ENCODE measurements around the gene MAN1B1. TPM values are rescaled to one million over a fixed set of nuclear protein-coding genes. Genes with fewer than 3 reads are reported as not detected.

The MAN1B1 gene
- polyA plus RNA-seq, 2 of the 4 experiments (the other 2 are of a cell fraction), result 31.7 to 48.6 TPM

DNA sequence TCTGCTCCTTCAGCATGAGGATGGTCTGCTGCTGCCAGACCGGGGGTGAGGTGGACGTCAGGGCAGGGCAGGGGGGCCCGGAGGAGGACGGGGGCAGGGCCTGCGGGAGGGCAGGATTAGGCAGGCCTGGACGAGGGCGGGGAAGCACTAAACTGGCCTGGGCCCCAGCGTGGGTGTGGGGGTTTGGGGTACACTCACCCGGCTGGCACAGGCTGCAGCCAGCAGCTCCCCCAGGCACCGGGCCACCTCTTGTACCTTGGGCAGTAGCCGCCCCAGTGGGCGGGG lies 22.0 kb upstream of the MAN1B1 start:
- ChIA-PET POLR2A (no interaction called here), CTCF (interaction anchor here (0.5 to 19.2 kb wide), 19 partner anchors 8 to 307 kb away, joined by 3 to 656 read pairs (median 4); partner anchors contain the start of genes ABCA2, ENTPD2, FUT7 and LCN8)
- WGBS (ENCODE audit: missing lambda C conversion rate), result 88% methylated on average over 6 of the region's 12 CpGs
- Histone ChIP-seq H3K4me2 (no peak overlapping the region), H3K27ac (no peak overlapping the region), H3K9me3 (no peaks in the 10 kb centered on the region), H3K4me1 (peaks cover 20% of the 10 kb centered on the region), H3K4me3 (no peak overlapping the region)
- DNase-seq (ENCODE audit: low read depth in 1 of 2, low spot score in 1 of 2), result no peak
- TF ChIP-seq FOSL2 (IDR thresholded peaks at IDR 0.05), result no peak
- no peak for TF ChIP-seq FOSL2 (CRISPR knock-in tag; IDR thresholded peaks at IDR 0.05)
- TF ChIP-seq, protein P1, sequence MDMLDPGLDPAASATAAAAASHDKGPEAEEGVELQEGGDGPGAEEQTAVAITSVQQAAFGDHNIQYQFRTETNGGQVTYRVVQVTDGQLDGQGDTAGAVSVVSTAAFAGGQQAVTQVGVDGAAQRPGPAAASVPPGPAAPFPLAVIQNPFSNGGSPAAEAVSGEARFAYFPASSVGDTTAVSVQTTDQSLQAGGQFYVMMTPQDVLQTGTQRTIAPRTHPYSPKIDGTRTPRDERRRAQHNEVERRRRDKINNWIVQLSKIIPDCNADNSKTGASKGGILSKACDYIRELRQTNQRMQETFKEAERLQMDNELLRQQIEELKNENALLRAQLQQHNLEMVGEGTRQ (IDR thresholded peaks at IDR 0.05), result no peak
- no peak for TF ChIP-seq KDM1A (IDR thresholded peaks at IDR 0.05; ENCODE audit: low read depth)
- no peak for TF ChIP-seq TFCP2L1 (CRISPR knock-in tag; IDR thresholded peaks at IDR 0.05)
- TF ChIP-seq, protein P2, sequence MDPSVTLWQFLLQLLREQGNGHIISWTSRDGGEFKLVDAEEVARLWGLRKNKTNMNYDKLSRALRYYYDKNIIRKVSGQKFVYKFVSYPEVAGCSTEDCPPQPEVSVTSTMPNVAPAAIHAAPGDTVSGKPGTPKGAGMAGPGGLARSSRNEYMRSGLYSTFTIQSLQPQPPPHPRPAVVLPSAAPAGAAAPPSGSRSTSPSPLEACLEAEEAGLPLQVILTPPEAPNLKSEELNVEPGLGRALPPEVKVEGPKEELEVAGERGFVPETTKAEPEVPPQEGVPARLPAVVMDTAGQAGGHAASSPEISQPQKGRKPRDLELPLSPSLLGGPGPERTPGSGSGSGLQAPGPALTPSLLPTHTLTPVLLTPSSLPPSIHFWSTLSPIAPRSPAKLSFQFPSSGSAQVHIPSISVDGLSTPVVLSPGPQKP (IDR thresholded peaks at IDR 0.05; ENCODE audit: low read depth, low read length), result no peak
- TF ChIP-seq, protein P3, sequence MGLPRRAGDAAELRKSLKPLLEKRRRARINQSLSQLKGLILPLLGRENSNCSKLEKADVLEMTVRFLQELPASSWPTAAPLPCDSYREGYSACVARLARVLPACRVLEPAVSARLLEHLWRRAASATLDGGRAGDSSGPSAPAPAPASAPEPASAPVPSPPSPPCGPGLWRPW (IDR thresholded peaks at IDR 0.05), result no peak
- TF ChIP-seq, protein P4, sequence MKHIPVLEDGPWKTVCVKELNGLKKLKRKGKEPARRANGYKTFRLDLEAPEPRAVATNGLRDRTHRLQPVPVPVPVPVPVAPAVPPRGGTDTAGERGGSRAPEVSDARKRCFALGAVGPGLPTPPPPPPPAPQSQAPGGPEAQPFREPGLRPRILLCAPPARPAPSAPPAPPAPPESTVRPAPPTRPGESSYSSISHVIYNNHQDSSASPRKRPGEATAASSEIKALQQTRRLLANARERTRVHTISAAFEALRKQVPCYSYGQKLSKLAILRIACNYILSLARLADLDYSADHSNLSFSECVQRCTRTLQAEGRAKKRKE (CRISPR knock-in tag; IDR thresholded peaks at IDR 0.05; ENCODE audit: low read depth), result no peak
- TF ChIP-seq, protein P5, sequence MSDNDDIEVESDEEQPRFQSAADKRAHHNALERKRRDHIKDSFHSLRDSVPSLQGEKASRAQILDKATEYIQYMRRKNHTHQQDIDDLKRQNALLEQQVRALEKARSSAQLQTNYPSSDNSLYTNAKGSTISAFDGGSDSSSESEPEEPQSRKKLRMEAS (IDR thresholded peaks at IDR 0.05), result no peak
- no peak for FAIRE-seq
- ATAC-seq, result no peak

DNA sequence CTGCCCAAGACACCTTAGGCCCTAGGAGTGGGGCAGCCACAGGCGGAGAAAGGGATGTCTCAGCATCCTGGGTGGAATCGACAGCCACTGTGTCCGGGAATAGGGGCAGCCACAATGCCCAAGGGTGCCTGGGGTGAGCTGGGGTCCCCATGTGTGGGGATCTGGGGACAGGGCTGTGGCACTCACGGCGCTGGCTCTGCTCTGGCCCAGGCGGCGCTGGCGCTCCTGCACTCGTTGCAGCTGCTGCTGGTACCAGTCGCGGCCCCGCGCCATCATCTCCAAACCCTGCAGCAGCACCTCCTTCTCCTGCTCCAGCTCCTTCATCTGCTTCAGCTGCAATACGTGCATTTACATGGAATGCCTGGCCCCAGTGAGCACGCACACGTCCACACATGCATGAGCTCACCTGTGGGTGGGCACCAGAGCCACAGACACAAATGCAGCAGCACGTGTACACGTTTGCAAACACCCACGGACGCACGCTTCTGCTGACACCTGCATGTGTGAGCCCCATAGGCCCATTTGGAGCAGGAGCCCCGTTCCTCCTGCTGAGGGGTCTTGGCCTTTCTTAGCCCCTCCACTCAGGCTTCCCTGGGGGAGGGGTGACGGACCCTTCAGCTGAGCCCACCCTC lies 21.3 kb upstream of the MAN1B1 start:
- ATAC-seq, result no peak
- peaks cover 20% of the 10 kb centered on the region for H3K4me1 ChIP-seq
- H3K4me2 ChIP-seq, result no peak overlapping the region
- no peak for DNase-seq (ENCODE audit: low read depth in 1 of 2, low spot score in 1 of 2)
- TF ChIP-seq GATA3 (IDR thresholded peaks at IDR 0.05; ENCODE audit: borderline replicate concordance) (no peak), MAZ (IDR thresholded peaks at IDR 0.05; ENCODE audit: borderline replicate concordance, low read depth, low read length) (no peak), POLR2AphosphoS2 (conservative IDR thresholded peaks at IDR 0.05; ENCODE audit: low read length) (no peak), EHMT2 (IDR thresholded peaks at IDR 0.05; ENCODE audit: low read depth) (no peak), NR3C1 (IDR thresholded peaks at IDR 0.05) (no peak), SREBF2 (IDR thresholded peaks at IDR 0.05) (no peak), HEYL (CRISPR knock-in tag; IDR thresholded peaks at IDR 0.05) (no peak), MAFK (IDR thresholded peaks at IDR 0.05; ENCODE audit: partially characterized antibody) (no peak), ZSCAN20 (CRISPR knock-in tag; IDR thresholded peaks at IDR 0.05) (no peak), RNF2 (IDR thresholded peaks at IDR 0.05; ENCODE audit: borderline replicate concordance, low read depth) (no peak), TFCP2L1 (CRISPR knock-in tag; IDR thresholded peaks at IDR 0.05) (no peak), ZC3H11A (IDR thresholded peaks at IDR 0.05) (no peak), PHF8 (IDR thresholded peaks at IDR 0.05; ENCODE audit: borderline replicate concordance, low read depth) (no peak), HOXB5 (CRISPR knock-in tag; IDR thresholded peaks at IDR 0.05) (no peak), MYC (IDR thresholded peaks at IDR 0.05; ENCODE audit: borderline replicate concordance, low read length) (no peak), EHF (CRISPR knock-in tag; IDR thresholded peaks at IDR 0.05) (no peak)
- TF ChIP-seq, protein P5 (IDR thresholded peaks at IDR 0.05), result no peak
- TF ChIP-seq, protein P6, sequence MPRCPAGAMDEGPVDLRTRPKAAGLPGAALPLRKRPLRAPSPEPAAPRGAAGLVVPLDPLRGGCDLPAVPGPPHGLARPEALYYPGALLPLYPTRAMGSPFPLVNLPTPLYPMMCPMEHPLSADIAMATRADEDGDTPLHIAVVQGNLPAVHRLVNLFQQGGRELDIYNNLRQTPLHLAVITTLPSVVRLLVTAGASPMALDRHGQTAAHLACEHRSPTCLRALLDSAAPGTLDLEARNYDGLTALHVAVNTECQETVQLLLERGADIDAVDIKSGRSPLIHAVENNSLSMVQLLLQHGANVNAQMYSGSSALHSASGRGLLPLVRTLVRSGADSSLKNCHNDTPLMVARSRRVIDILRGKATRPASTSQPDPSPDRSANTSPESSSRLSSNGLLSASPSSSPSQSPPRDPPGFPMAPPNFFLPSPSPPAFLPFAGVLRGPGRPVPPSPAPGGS (IDR thresholded peaks at IDR 0.05), result no peak
- TF ChIP-seq, protein P7, sequence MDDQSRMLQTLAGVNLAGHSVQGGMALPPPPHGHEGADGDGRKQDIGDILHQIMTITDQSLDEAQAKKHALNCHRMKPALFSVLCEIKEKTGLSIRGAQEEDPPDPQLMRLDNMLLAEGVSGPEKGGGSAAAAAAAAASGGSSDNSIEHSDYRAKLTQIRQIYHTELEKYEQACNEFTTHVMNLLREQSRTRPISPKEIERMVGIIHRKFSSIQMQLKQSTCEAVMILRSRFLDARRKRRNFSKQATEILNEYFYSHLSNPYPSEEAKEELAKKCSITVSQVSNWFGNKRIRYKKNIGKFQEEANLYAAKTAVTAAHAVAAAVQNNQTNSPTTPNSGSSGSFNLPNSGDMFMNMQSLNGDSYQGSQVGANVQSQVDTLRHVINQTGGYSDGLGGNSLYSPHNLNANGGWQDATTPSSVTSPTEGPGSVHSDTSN (IDR thresholded peaks at IDR 0.05), result no peak
- TF ChIP-seq, protein P1 (IDR thresholded peaks at IDR 0.05), result no peak
- WGBS (ENCODE audit: missing lambda C conversion rate), result 89% methylated on average over 23 of the region's 23 CpGs
- no peak overlapping the region for H3K4me3 ChIP-seq
- no peak overlapping the region for H3K27ac ChIP-seq
- no peaks in the 10 kb centered on the region for H3K9me3 ChIP-seq
- POLR2A ChIA-PET, result no interaction called here
- FAIRE-seq, result no peak
- CTCF ChIA-PET, result interaction anchor here (0.8 to 19.2 kb wide), 11 partner anchors 12 to 308 kb away, joined by 3 to 656 read pairs (median 15); partner anchors contain the start of genes ABCA2, ENTPD2, FUT7 and LCN8
